GM15510 (cell line): Measurements from ENCODE around the gene TMEM178B.

Experiments used
- POLR2A ChIP-seq: IDR thresholded peaks from 3 replicates; pipeline ENCODE4 v1.6.1; 2011; ENCODE audit warnings: borderline replicate concordance; ENCODE audit not compliant: insufficient read length; ENCODE audit errors: extremely low read depth

TMEM178B gene

GRCh38 chr7:141462958-141463357 lies 389.1 kb downstream of the TMEM178B start:
- no peak for TF ChIP-seq POLR2A

- TF ChIP-seq POLR2A: no peak
These were observed 390.1 kb downstream of the TMEM178B start for GRCh38 chr7:141463986-141464385.

GRCh38 chr7:141464551-141464950 lies 390.7 kb downstream of the TMEM178B start:
- no peak for TF ChIP-seq POLR2A

- no peak for TF ChIP-seq POLR2A
These were observed 392.5 kb downstream of the TMEM178B start for GRCh38 chr7:141466151-141466904.

- no peak for TF ChIP-seq POLR2A
These were observed 394.5 kb downstream of the TMEM178B start for GRCh38 chr7:141468341-141468740.

GRCh38 chr7:141475679-141476078 lies 401.8 kb downstream of the TMEM178B start:
- TF ChIP-seq POLR2A: no peak

GRCh38 chr7:141477865-141478264 lies 404.0 kb downstream of the TMEM178B start:
- TF ChIP-seq POLR2A: no peak

- no peak for TF ChIP-seq POLR2A
These were observed 405.0 kb downstream of the TMEM178B start for GRCh38 chr7:141478845-141479244.

GRCh38 chr7:141480953-141481352 lies 407.1 kb downstream of the TMEM178B start:
- TF ChIP-seq POLR2A: no peak

- no peak for TF ChIP-seq POLR2A
These were observed 408.1 kb downstream of the TMEM178B start for GRCh38 chr7:141481971-141482370.

GRCh38 chr7:141483044-141483443 lies 409.2 kb downstream of the TMEM178B start:
- no peak for TF ChIP-seq POLR2A

- no peak for TF ChIP-seq POLR2A
These were observed 411.0 kb downstream of the TMEM178B start for GRCh38 chr7:141484907-141485306.

GRCh38 chr7:141486959-141487358 lies 413.1 kb downstream of the TMEM178B start:
- no peak for TF ChIP-seq POLR2A

GRCh38 chr7:141490474-141490873 lies 416.6 kb downstream of the TMEM178B start:
- no peak for TF ChIP-seq POLR2A

- no peak for TF ChIP-seq POLR2A
These were observed 421.2 kb downstream of the TMEM178B start for GRCh38 chr7:141495057-141495456.

- no peak for TF ChIP-seq POLR2A
These were observed 423.5 kb downstream of the TMEM178B start for GRCh38 chr7:141497391-141497790.
